GM21367 (cell line): Measurements from ENCODE around the gene EEF2.
"Not testable (repeated sequence)": the region's sequence is repeated elsewhere in the genome, so short reads cannot be mapped to it uniquely, and the experiment has no call there.

Source experiments
- ATAC-seq: cut with Tn5 transposase; IDR thresholded peaks from one replicate; pipeline ENCODE4 v1.9.1; 2021; ENCODE audit not compliant: unreplicated experiment

EEF2 gene

DNA sequence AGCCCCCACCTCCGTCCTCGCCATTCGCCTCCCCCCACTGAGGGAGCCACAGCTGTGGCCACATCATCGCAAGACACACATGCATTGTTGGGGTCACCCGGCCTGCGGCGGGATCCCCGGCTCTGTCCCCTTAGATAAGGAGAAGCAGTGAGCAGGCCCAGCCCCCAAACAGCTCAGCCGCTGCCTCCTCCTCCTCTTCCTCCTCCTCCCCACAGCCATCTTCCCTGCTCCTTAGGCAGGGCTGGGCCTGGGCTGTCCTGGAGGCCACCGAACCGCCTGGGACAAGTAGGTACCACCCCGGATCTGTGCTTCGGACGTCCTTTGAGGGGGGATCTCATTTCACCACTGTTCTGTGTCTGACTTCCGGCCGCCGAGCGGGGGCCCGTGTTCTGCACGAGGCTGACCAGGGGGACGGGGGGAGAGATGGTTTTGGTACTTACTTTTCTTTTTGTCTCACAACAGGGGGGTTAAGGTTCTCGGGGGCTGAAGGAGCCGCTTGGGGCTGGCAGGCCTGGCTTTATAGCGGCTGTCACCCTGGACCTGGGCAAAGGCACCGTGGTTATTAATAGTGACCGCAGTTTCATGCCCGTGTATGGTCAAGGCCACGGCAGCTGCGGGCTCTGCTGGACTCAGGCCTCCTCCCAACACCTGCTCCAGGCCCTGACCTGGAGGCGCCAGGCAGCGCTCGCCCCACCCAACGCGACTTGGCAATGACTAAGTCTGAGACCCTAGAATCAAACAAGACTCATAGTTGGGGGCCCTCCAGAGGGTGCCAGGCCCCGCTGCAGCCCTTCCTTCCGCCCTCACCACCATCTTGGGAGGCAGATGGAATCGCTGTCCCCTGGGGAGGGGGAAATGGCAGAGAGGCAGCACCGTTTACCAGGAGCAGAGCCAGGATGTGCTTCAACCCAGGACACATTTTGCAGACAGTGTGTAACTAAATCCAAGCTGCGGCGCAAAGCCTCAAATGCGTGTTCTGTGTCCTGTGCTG is 34.1 kb downstream of the EEF2 start:
- no peak for ATAC-seq

DNA sequence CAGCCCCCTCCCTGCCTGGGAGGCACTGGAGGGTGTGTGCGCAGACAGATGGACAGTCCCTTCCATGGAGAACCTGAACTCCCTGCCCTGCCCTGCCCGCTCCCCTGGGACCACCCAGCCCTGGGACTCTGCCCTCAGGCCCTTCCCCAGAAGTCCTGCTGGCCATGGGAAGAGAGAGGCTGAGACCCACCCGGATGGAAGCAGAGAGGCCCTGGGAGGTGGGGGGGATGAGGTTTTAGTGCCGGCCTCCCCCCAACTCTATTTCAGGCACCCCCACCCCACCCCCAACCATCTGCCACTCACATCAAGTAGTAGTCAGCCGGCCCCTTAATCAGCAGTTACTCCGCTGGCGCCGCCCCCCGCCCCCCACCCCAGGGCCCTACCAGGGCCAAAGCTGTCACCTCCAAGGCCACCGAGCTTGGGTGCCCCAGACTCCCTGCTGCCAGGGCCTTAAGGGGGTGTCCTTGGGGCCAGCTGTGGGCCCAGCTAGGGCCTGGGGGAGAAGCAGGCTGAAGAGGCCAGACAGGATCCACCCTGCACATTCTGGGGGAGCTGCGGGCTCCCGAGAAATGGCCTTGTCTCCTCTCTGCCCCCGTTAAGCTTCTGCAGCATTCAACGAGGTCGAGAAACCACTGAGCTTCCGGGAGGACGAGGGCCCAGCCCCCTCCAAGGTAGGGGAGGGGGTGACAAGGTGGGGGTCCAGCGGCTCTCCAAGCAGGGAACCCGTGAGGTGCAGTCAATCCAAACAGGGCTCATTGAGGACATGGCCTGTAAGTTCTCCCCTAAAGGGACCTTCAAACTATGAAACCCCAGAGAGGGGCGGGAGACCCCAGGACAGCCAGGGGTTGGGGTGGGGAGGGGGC is 35.0 kb downstream of the EEF2 start:
- ATAC-seq, result no peak

DNA sequence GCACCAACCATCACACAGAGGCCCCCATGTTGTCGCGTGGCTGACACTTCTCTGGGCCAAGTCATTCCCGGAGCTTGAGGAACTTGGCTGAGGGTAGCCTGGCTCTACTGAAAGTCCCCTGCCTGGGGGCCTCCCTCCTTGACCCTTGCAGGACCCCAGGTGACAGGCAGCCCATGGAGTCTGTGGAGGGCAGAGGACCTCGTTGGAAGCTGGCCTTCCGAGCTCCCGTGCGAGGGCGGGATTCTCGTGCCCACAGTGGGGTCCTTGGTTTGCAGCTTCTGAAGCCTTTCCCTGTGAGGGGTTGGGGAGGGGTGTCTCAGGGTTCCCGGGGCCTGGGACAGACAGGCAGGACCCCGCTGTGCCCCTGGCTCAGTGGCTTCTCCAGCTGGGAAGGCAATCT is 36.0 kb downstream of the EEF2 start:
- ATAC-seq, result no peak

DNA sequence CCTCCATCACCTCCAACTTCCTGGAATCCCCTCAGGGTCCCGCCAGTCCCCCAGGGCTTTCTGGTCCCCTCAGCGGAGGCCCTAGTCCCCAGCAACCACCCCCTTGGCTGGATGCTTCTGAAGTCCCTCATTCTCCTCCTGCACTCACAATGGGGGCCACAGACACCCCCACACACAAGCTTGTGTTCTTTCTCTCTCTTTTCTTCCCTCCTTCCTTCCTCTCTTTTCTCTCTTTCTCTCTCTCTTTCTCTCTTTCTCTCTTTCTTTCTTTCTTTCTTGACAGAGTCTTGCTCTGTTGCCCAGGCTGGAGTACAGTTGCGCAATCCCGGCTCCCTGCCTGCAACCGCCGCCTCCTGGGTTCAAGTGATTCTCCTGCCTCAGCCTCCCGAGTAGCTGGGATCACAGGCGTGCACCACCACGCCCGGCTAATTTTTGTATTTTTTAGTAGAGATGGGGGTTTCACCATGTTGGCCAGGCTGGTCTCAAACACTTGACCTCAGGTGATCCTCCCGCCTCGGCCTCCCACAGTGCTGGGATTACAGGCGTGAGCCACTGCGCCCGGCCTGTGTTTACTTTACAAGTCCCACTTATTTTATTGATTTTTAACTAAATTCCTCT is 37.8 kb downstream of the EEF2 start:
- ATAC-seq, result not testable (repeated sequence)

DNA sequence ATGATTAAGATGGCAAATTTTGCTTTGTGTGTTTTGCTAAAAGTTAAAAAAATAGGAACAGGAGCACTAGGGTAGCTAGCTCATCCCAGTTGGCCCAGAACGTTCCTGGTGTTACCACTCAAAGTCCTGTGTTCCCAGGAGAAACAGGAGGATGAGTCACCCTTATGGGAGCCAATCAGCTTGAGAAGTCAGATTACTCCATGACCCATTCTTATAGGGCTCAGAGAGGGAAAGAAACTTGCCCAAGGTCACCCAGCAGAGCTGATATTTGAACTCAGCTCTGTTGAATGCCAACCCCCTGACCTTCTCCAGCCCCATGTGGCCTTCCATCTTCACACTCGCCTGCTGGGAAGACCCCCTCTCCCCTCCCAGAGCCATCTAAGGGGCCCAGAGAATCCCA is 39.4 kb downstream of the EEF2 start:
- no peak for ATAC-seq

DNA sequence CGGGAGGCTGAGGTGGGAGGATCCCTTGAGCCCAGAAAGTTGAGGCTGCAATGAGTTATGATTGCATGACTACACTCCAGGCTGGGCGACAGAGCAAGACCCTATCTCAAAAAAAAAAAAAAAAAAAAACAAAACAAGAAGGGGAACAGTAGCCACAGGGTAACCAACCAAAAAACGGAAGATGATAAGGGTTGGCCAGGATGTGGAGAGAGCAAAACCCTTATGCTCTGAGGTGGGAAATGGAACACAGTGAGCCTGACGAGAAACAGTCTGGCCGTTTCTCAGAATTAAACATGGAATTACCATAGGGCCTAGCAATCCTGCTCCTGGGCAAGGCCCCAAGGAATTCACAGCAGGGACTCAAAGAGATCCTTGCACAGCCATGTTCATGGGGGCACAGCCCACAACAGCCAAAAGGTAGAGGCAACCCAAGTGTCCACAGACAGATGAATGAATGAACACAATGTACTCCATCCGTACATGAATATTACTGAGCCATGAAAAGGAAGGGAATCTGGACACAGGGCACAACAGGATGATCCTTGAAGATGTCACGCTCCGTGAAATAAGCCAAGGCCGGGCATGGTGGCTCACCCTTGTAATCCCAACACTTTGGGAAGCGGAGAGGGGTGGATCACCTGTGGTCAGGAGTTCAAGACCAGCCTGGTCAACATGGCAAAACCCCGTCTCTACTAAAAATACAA is 41.1 kb downstream of the EEF2 start:
- ATAC-seq, result no peak

DNA sequence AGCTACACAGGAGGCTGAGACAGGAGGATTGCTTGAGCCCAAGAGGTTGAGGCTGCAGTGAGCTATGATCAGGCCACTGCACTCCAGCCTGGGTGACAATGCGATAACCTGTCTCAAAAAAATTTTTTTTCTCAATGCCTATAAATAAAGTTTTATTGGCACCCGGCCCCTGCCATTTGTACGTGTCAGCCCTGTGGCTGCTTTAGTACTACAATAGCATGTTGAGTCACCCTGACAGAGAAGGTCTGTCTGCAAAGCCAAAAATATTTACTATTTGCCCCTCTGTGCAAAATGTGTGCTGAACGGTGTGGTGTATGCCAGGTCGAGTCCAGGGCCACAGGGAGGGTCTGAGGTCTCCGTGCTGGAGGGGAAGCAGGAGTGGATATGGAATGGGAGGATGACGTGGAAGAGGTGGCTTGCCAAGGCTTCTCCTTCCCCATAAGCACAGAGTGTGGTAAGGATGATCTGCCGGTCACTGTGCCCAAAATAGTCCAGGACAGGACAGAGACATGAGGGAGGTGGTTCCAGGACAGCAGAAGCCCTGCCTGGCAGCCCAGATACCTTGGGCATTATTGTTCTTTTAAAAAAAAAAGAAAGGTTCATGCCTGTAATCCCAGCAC is 42.4 kb downstream of the EEF2 start:
- ATAC-seq, result no peak

DNA sequence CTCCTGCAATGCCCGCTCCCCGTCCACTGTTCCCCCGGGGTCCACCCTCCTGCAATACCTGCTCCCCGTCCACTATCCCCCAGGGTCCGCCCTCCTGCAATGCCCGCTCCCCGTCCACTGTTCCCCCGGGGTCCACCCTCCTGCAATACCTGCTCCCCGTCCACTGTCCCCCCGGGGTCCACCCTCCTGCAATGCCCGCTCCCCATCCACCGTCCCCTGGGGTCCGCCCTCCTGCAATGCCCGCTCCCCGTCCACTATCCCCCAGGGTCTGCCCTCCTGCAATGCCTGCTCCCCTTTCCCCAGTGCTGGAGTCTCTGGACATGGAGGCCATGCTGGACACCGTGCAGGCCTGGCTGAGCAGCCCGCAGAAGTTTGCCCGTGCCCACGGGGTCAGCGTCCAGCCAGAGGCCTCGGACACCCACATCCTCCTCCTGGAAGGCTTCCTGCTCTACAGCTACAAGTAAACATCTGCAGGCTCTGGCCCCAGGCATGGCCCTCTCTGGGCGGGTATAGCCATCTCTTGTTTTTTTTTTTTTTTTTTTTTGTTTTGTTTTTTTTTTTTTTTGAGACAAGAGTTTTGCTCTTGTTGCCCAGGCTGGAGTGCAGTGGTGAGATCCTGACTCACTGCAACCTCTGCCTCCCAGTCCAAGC is 46.8 kb downstream of the EEF2 start:
- not testable (repeated sequence) for ATAC-seq

DNA sequence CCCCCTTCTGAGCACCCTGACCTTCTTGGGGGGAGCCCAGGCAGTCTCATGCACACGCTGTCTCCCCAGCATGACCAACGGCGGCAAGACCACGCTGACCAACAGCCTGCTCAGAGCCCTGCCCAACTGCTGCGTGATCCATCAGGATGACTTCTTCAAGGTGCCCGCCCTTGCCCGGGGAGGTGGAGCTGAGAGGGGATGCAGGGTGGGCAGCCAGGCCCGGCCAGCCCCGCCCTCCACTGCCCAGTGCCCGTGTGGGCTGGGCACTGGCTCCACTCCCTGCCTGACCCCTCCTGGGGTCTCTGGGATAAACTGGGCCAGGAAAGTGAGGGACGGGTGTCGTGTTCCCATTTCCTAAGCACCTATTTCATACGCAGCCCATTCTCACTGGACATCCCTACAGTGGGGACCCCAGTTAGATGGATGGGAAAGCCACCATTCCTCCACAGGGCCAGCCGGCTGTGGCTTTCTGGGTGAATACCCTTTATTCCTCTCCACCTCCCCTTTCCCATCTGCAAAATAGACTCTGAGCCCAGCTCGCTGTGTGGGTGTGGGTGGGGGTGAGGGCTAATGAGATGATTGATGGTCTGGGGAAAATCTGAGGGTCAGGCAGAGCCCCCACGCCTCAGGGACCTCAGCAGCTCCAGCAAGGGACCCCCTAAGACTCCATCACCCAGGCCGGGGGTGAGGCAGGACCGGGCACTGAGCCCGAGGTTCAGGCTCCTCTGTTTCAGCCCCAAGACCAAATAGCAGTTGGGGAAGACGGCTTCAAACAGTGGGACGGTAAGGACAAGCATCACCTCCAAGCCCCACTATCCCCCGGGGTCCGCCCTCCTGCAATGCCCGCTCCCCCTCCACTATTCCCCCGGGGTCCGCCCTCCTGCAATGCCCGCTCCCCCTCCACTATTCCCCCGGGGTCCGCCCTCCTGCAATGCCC is 48.5 kb downstream of the EEF2 start:
- no peak for ATAC-seq

DNA sequence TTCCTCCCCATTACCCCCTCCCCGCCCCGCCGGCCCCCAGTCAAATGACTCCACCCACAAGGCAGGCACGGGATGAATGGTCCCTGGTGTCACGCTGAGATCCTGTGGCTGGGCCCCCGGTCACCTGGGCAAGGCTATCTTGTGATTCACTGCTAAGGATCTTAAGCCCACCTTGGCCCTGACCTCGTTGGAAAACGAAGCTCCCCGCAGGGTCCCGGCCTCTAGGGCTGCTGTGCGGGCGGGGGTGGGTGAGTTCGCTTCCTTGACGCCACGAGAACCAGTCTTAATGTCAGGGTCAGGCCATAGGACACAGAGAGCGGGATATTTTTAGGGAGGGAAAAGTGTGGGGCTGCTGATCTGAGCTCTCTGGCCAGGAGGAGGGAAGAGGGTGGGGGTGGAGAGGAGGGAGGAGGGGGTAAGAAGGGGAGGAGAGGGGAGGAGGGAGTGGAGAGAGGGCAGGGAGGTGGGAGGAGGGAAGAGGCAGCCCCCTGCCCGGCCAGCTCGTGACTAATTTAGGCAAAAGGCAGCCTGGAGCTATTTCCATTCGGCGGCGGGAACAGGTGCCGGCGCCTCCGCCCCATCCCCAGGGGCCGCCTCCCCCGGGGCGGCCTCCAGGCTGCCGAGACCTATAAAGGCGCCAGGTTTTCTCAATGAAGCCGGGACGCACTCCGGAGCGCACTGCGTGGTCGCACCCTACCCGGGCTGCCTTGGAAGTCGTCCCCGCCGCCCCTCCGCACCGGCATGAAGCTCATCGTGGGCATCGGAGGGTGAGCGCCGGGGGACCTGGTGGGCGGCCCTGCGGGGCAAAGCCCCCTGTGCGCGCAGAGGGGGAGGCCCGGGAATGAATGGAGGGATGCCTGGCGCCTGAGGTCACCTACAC is 52.1 kb downstream of the EEF2 start, which contains the start of gene NMRK2:
NMRK2 (plus strand) TSS at position 139 of the 880 bp plus-strand sequence; CDS start at position 742, 603 bp downstream.
- ATAC-seq, result no peak

DNA sequence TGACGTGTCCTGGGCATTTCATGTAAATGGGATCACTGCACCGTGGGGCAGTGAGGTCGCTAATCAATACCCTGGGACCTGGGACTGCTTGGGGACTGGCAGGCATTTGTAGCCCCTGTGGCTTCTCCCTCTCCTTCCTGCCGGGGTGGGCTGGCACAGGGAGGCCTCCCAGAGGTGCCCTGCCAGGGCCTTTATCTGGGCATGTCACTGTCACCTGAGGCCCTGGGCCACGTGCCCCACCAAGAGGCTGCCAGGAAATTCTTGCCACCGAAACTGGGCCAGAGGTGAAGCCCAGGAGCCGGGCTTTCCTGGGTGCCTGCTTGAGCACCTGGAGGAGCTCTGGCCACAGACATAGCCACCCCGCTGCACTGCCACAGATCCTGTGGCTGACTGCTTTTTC is 54.2 kb downstream of the EEF2 start:
- ATAC-seq, result no peak
